Gastroesophageal sphincter (tissue), 4 donors: Measurements from ENCODE around the gene CPM. TPM values are rescaled to one million over a fixed set of nuclear protein-coding genes. Genes with fewer than 3 reads are reported as not detected.
"Not testable (repeated sequence)": the region's sequence is repeated elsewhere in the genome, so short reads cannot be mapped to it uniquely, and the experiment has no call there.

Experiments used
- ATAC-seq: fragments of 150-250 bp; one replicate; pipeline ENCODE4 v1.9.1; 2016; ENCODE audit warnings: mild to moderate bottlenecking, moderate library complexity
- H3K27ac ChIP-seq, 4 donors: fragments of 200-600 bp; sonication (generic) in 3 of 4; 1 replicate in 3 of 4; 2 replicates in 1 of 4; pipeline ENCODE4 v1.5.1; 2016 to 2019
- H3K27me3 ChIP-seq: fragments of 200-600 bp; sonication (generic); one replicate; pipeline ENCODE4 v1.5.1; 2019
- H3K36me3 ChIP-seq, 2 donors: fragments of 200-600 bp; sonication (generic); one replicate each; pipeline ENCODE4 v1.5.1; 2019; ENCODE audit warnings: control low read depth in 1 of 2
- H3K4me1 ChIP-seq, 3 donors: fragments of 200-600 bp; sonication (generic); 1 replicate in 2 of 3; 2 replicates in 1 of 3; pipeline ENCODE4 v1.5.1; 2016 to 2019; ENCODE audit warnings: control low read depth in 2 of 3
- H3K4me3 ChIP-seq, 2 donors: fragments of 200-600 bp; sonication (generic); one replicate each; pipeline ENCODE4 v1.5.1; 2019; ENCODE audit warnings: mild to moderate bottlenecking in 1 of 2, moderate library complexity in 1 of 2
- H3K9me3 ChIP-seq, 3 donors: fragments of 200-600 bp; sonication (generic); one replicate each; pipeline ENCODE4 v1.5.1; 2017 to 2019; ENCODE audit warnings: control low read depth in 2 of 3
- CTCF ChIP-seq, 4 experiments: fragments of 200-600 bp in 2 of 4; fragments of 450-650 bp in 2 of 4; sonication (generic) in 1 of 4; IDR thresholded peaks; one replicate each; pipeline ENCODE4 v1.5.1; 2017 to 2019; ENCODE audit warnings: antibody characterized with exemption in 4 of 4, mild to moderate bottlenecking in 2 of 4, moderate library complexity in 2 of 4
- EP300 ChIP-seq: sonication (generic); formaldehyde crosslinking; IDR thresholded peaks from one replicate; pipeline ENCODE4 v1.6.1; 2017; ENCODE audit warnings: antibody characterized with exemption, mild to moderate bottlenecking
- POLR2A ChIP-seq, 2 donors: fragments of 450-650 bp; IDR thresholded peaks; one replicate each; pipeline ENCODE4 v1.6.1; 2017; ENCODE audit warnings: antibody characterized with exemption in 2 of 2, mild to moderate bottlenecking in 2 of 2, moderate library complexity in 1 of 2
- POLR2AphosphoS5 ChIP-seq: sonication (generic); formaldehyde crosslinking; IDR thresholded peaks from one replicate; pipeline ENCODE4 v1.6.1; 2017; ENCODE audit warnings: antibody characterized with exemption
- WGBS, 2 donors: methylation state at CpG; one replicate each; pipeline ENCODE4 v1.1.5; 2018; ENCODE audit warnings: low coverage in 1 of 2; 5-methylcytosine and 5-hydroxymethylcytosine counted together
- total RNA-seq, 4 donors: library from RNA; depleted of rRNA; stranded (reverse); fragments of >200 nt; gene quantifications; one replicate each; pipeline ENCODE4 v1.1.0, GENCODE V29; 2016

CPM gene
- total RNA-seq, 4 donors from 2014 or later, result 24.9 to 57.3 (median 50.5) TPM

- no peak overlapping the region for H3K27ac ChIP-seq
- 75 to 83% methylated on average over 2 of the region's 2 CpGs for WGBS, 2 donors
- TF ChIP-seq POLR2AphosphoS5 (no peak), EP300 (no peak), POLR2A (IDR thresholded peaks at IDR 0.05) (no peak), CTCF (IDR thresholded peaks at IDR 0.05) (no peak)
- no peak for ATAC-seq
- no peak overlapping the region for H3K4me3 ChIP-seq
- no peaks in the 10 kb centered on the region for H3K27me3 ChIP-seq
- peaks cover 5 to 62% of the 10 kb centered on the region in 2 donors for H3K36me3 ChIP-seq
- no peaks in the 10 kb centered on the region for H3K9me3 ChIP-seq
- no peaks in the 10 kb centered on the region for H3K4me1 ChIP-seq
Observed at GRCh38 chr12:68841717-68842116, 91.3 kb downstream of the CPM start.

- H3K4me1 ChIP-seq, H3K27ac ChIP-seq, ATAC-seq, H3K9me3 ChIP-seq, H3K27me3 ChIP-seq, H3K4me3 ChIP-seq: not testable (repeated sequence)
- 94 to 100% methylated on average over 5 of the region's 5 CpGs for WGBS, 2 donors
- peaks cover 7 to 67% of the 10 kb centered on the region in 2 donors for H3K36me3 ChIP-seq
Observed at GRCh38 chr12:68841175-68841574, 91.8 kb downstream of the CPM start.

- Histone ChIP-seq H3K4me3 (no peak overlapping the region), H3K4me1 (peaks cover 0 to 10% (median 0%) of the 10 kb centered on the region in 3 donors), H3K27me3 (no peaks in the 10 kb centered on the region), H3K27ac (no peak overlapping the region), H3K36me3 (peaks cover 9 to 75% of the 10 kb centered on the region in 2 donors), H3K9me3 (no peaks in the 10 kb centered on the region)
- ATAC-seq, result no peak
- TF ChIP-seq EP300, result no peak
- TF ChIP-seq POLR2AphosphoS5, result no peak
- WGBS, 2 donors, result 50 to 70% methylated on average over 2 of the region's 2 CpGs
Observed at GRCh38 chr12:68839183-68840147, 93.5 kb downstream of the CPM start.

GRCh38 chr12:68838046-68838886 is 94.7 kb downstream of the CPM start:
- no peak for TF ChIP-seq EP300
- Histone ChIP-seq H3K4me1 (peaks cover 0 to 10% (median 0%) of the 10 kb centered on the region in 3 donors), H3K36me3 (peaks cover 9 to 86% of the 10 kb centered on the region in 2 donors), H3K27ac (no peak overlapping the region), H3K27me3 (no peaks in the 10 kb centered on the region), H3K9me3 (no peaks in the 10 kb centered on the region), H3K4me3 (no peak overlapping the region)
- no peak for ATAC-seq
- 73 to 75% methylated on average over 5 of the region's 5 CpGs for WGBS, 2 donors

GRCh38 chr12:68837215-68837614 is 95.8 kb downstream of the CPM start:
- peaks cover 9 to 89% of the 10 kb centered on the region in 2 donors for H3K36me3 ChIP-seq
- H3K27me3 ChIP-seq, result no peaks in the 10 kb centered on the region

More at GRCh38 chr12:68837215-68837614, 95.8 kb downstream of the CPM start:
- no peaks in the 10 kb centered on the region for H3K9me3 ChIP-seq
- WGBS, 2 donors, result 63 to 90% methylated on average over 1 of the region's 1 CpG
- no peak overlapping the region for H3K27ac ChIP-seq
- TF ChIP-seq POLR2A (IDR thresholded peaks at IDR 0.05) (no peak), CTCF (IDR thresholded peaks at IDR 0.05) (no peak), POLR2AphosphoS5 (no peak), EP300 (no peak)
- ATAC-seq, result no peak
- H3K4me1 ChIP-seq, result peaks cover 0 to 15% (median 0%) of the 10 kb centered on the region in 3 donors
- no peak overlapping the region for H3K4me3 ChIP-seq
